WTC11 (cell line): Measurements from ENCODE around the gene GAGE12J. TPM values are rescaled to one million over a fixed set of nuclear protein-coding genes. Genes with fewer than 3 reads are reported as not detected.
"Not testable (repeated sequence)": the region's sequence is repeated elsewhere in the genome, so short reads cannot be mapped to it uniquely, and the experiment has no call there.

ENCODE experiments used
- ATAC-seq: fragments of 200-7000 bp; cut with Tn5 transposase; 2 replicates; pipeline ENCODE4 v1.10.0; 2021; ENCODE audit warnings: mild to moderate bottlenecking, moderate library complexity
- CTCF ChIA-PET: fragments of 300-600 bp; sonication (Branson Sonifier 250); formaldehyde crosslinking; loops from one replicate; lab custom pipeline; 2021; ENCODE audit warnings: antibody characterized with exemption; lab: Charles Lee
- POLR2A ChIA-PET: fragments of 350-600 bp; sonication (Branson Sonifier 250); formaldehyde crosslinking; loops from one replicate; lab custom pipeline; 2021; ENCODE audit warnings: antibody characterized with exemption; lab: Charles Lee
- DNase-seq: peaks from one replicate; pipeline ENCODE4 v3.0.0; 2021; ENCODE audit warnings: low spot score
- H3K27ac Mint-ChIP-seq: 2 replicates; pipeline ENCODE4 v1.8.0; 2021; ENCODE audit warnings: mixed read lengths
- H3K27me3 Mint-ChIP-seq: 2 replicates; pipeline ENCODE4 v1.8.0; 2021; ENCODE audit warnings: low read depth, mild to moderate bottlenecking, moderate library complexity, mixed read lengths
- H3K36me3 Mint-ChIP-seq: 2 replicates; pipeline ENCODE4 v1.8.0; 2021; ENCODE audit warnings: mixed read lengths
- H3K4me1 Mint-ChIP-seq: 2 replicates; pipeline ENCODE4 v1.8.0; 2022; ENCODE audit warnings: mixed read lengths
- H3K4me3 Mint-ChIP-seq: 2 replicates; pipeline ENCODE4 v1.8.0; 2021; ENCODE audit warnings: mild to moderate bottlenecking, moderate library complexity, mixed read lengths
- H3K9me3 Mint-ChIP-seq: 2 replicates; pipeline ENCODE4 v1.8.0; 2021; ENCODE audit warnings: mixed read lengths
- ARID4B ChIP-seq: sonication (generic); formaldehyde crosslinking; IDR thresholded peaks from 2 replicates; pipeline ENCODE4 v1.8.0; 2023; ENCODE audit warnings: missing genetic modification reagents, mild to moderate bottlenecking, borderline replicate concordance
- ATF6 ChIP-seq: sonication (generic); formaldehyde crosslinking; IDR thresholded peaks from 2 replicates; pipeline ENCODE4 v1.8.1; 2023; ENCODE audit warnings: mild to moderate bottlenecking, missing genetic modification reagents
- ESRRA ChIP-seq: sonication (generic); formaldehyde crosslinking; IDR thresholded peaks from 2 replicates; pipeline ENCODE4 v1.8.1; 2022; ENCODE audit warnings: mild to moderate bottlenecking, missing genetic modification reagents, borderline replicate concordance
- ETV6 ChIP-seq: sonication (generic); formaldehyde crosslinking; IDR thresholded peaks from 2 replicates; pipeline ENCODE4 v1.8.1; 2022; ENCODE audit warnings: mild to moderate bottlenecking, missing genetic modification reagents
- FOXP4 ChIP-seq: sonication (generic); formaldehyde crosslinking; IDR thresholded peaks from 2 replicates; pipeline ENCODE4 v1.8.0; 2022; ENCODE audit warnings: mild to moderate bottlenecking, missing genetic modification reagents
- NFATC4 ChIP-seq: fragments of 250-450 bp; sonication (Bioruptor Pico); IDR thresholded peaks from 2 replicates; pipeline ENCODE4 v1.9.0; 2021; ENCODE audit warnings: mild to moderate bottlenecking
- NR3C1 ChIP-seq: sonication (generic); formaldehyde crosslinking; conservative IDR thresholded peaks from 2 replicates; pipeline ENCODE4 v1.8.1; 2023; ENCODE audit warnings: low read depth, mild to moderate bottlenecking, missing genetic modification reagents
- TCF7 ChIP-seq: sonication (generic); formaldehyde crosslinking; IDR thresholded peaks from 2 replicates; pipeline ENCODE4 v1.8.0; 2022; ENCODE audit warnings: mild to moderate bottlenecking, low read depth, missing genetic modification reagents, moderate library complexity
- ZNF121 ChIP-seq: sonication (generic); formaldehyde crosslinking; IDR thresholded peaks from 2 replicates; pipeline ENCODE4 v1.8.0; 2023; ENCODE audit warnings: missing genetic modification reagents
- ZNF317 ChIP-seq: sonication (generic); formaldehyde crosslinking; IDR thresholded peaks from 2 replicates; pipeline ENCODE4 v1.8.1; 2023; ENCODE audit warnings: low read depth, mild to moderate bottlenecking, moderate library complexity, missing genetic modification reagents, borderline replicate concordance
- ZNF671 ChIP-seq: fragments of 250-450 bp; sonication (Bioruptor Pico); IDR thresholded peaks from 2 replicates; pipeline ENCODE4 v1.8.0; 2021; ENCODE audit warnings: mild to moderate bottlenecking
- total RNA-seq: library from RNA; stranded (reverse); gene quantifications from 3 replicates; pipeline ENCODE4 v1.2.3, GENCODE V29; 2021

Gene GAGE12J
- total RNA-seq, 1 experiment from 2014 or later: not detected

GRCh38 chrX:49300703-49301102 lies 21.1 kb upstream of the GAGE12J start (continued):
- TF ChIP-seq ARID4B: no peak

GRCh38 chrX:49303346-49303745 lies 18.5 kb upstream of the GAGE12J start, which contains the start of gene GAGE10:
GAGE10 (plus strand) TSS chrX:49303646; CDS start chrX:49304860, 1,214 bp downstream.
- ChIA-PET POLR2A (no interaction called here), CTCF (no interaction called here)
- Mint-ChIP-seq H3K4me1 (peaks cover 23% of the 10 kb centered on the region), H3K27me3 (no peaks in the 10 kb centered on the region; the same call in 1 of the 2 replicates), H3K9me3 (no peaks in the 10 kb centered on the region), H3K27ac (no peak within 1 kb of the TSS), H3K36me3 (no peaks in the 10 kb centered on the region), H3K4me3 (no peak within 1 kb of the TSS)
- ATAC-seq (no peak), DNase-seq (no peak)
- TF ChIP-seq ZNF671 (CRISPR knock-in tag) (no peak), NR3C1 (no peak), ATF6 (CRISPR knock-in tag) (no peak), NFATC4 (CRISPR knock-in tag) (no peak), ESRRA (CRISPR knock-in tag) (no peak), ETV6 (CRISPR knock-in tag) (no peak), TCF7 (no peak), ZNF121 (CRISPR knock-in tag) (no peak), FOXP4 (CRISPR knock-in tag) (no peak)

- H3K27me3 Mint-ChIP-seq, CTCF ChIA-PET, H3K4me3 Mint-ChIP-seq, DNase-seq, POLR2A ChIA-PET, H3K27ac Mint-ChIP-seq, H3K36me3 Mint-ChIP-seq, H3K9me3 Mint-ChIP-seq, ATAC-seq: not testable (repeated sequence)
- H3K4me1 Mint-ChIP-seq: peaks cover 45% of the 10 kb centered on the region
Measured at GRCh38 chrX:49307775-49308174, 14.1 kb upstream of the GAGE12J start.

GRCh38 chrX:49308604-49309269 lies 13.1 kb upstream of the GAGE12J start:
- ATAC-seq (no peak; the same call in 1 of the 2 replicates), DNase-seq (no peak)
- peak overlapping the region; percentile 65 for H3K4me3 Mint-ChIP-seq
- peak overlapping the region; percentile 78 for H3K27ac Mint-ChIP-seq
- no peaks in the 10 kb centered on the region for H3K27me3 Mint-ChIP-seq
- no peak for TF ChIP-seq ZNF317 (CRISPR knock-in tag)
- no peak for TF ChIP-seq TCF7
- ChIA-PET CTCF (interaction anchor here (1.3 kb wide), 1 partner anchor 17 kb away, joined by 10 read pairs; no protein-coding TSS in a partner anchor), POLR2A (interaction anchor here (1.3 to 1.9 kb wide), 2 partner anchors 9 to 40 kb away, joined by 3 to 5 read pairs; no protein-coding TSS in a partner anchor)
- H3K9me3 Mint-ChIP-seq: no peaks in the 10 kb centered on the region
- H3K4me1 Mint-ChIP-seq: peaks cover 45% of the 10 kb centered on the region
- H3K36me3 Mint-ChIP-seq: no peaks in the 10 kb centered on the region
